Stimulated activated CD8-positive, alpha-beta memory T cell treated with anti-CD3 and anti-CD28 coated beads, Interleukin-7, amount 100 ng/mL, for 4 hours (primary cell): Measurements from ENCODE around the gene GPR158.

ENCODE experiments used
- DNase-seq, 2 donors: peaks; one replicate each; pipeline ENCODE4 v3.0.0-alpha.2; 2020; ENCODE audit warnings: low read depth in 2 of 2

Gene GPR158

DNA sequence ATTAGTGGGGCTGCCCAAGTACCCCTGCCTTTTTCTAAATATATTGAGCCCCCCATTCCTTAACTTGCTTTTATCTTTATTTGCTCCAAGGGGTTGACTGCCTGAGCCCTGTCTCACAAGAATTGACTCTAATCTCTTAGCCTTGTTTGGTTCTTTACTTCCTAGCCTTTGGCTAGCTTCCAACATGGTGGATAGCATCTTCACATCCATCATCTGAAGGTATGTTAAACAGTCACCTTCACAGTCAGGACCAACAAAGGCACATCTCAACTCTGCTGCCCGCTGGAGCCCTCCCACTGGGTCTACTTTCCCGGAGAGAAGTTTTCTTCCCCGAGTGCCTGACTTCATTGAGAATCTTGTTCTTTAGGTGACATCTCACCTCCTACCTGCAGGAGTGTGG lies 329.5 kb downstream of the GPR158 start:
- DNase-seq, result no peak

DNA sequence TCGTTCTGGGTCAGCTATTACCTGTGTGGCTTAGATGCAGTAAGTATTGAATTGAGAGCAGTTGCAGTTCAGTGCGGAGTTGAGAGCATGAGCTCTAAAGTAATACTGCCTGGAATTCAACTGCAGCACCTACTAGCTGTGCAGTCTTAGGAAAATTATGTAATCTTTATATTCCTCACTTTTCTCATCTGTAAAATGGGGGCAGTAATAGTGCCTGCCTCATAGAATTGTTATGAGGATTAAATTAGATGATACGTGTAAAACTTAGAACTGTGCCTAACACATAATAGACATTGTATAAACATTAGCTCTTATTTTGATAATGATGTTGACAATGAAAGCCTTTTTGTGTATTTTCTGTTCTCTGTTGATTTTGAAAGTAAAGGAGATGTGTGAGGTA lies 330.0 kb downstream of the GPR158 start:
- no peak for DNase-seq

DNA sequence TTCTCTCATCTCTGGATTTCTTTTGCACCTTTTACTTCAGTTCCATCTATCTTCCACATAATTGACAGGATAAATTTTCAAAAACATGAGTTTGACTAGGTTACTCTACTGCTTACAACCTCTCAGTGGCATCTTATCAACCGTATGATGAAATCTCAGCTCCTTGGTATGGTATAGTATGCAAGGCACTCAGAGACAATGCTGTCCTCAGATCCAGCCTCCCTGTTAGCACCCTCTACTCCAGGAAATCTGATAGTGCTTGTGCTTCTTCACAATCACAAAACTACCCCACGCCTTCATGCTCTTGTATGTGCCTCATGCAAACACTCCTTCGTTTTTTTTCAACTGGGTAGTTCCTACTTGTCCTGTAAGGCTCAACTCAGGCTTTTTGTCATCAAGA lies 330.7 kb downstream of the GPR158 start:
- no peak for DNase-seq

DNA sequence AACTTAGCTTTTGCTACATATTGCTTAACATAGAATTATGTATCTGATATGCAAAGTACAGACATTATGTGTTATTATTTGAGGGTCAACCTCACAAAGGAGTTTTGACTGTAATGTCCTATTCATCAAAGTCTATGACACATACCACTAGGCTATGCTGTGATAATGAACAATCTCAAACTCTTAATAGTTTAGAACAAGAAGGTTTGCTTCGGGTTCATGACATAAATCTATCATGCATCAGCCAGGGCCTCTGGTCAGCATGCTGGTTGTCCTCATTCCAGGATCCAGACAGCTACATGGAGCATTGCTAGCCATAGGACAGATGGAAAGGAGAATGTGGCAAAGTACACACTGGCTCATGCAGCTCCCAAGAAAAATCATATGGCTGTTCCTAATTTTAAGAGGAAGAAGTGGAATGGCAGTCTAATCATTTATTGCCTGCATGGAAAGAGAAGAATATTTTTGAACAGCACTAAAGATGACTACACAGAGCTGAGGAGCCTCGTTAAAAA lies 332.1 kb downstream of the GPR158 start:
- no peak for DNase-seq

DNA sequence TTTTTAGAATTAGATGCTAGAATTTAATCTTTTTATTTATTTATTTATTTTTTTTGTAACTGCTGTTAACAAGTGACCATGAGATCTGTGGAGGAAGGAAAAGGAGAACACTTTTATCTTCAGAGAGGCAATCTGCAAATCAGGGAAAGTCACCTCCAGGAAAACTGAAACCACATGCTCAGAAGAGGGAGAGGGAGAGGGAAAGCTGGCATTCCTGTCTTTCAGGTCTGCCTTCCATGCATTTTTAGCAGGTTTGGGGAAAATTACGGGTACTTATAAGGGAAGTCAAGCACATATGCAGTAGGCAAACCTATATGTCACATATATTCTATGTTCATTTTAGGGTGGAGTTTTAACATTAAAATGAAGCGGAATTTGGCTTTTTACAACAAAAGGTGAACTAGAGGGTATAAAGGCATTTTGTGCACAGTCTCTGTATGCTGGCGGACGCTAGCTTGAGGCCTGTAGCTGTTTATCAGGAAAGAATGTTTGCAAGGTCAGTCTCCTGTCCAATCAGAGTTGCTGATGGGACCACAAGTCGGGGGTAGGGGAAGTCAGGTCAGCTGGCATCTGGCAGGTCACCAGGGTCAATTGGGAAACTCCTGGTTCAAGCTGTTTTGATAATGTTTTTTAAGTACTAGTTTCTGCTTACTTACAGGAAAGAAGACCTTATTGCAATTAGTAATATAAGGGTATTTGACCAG lies 333.5 kb downstream of the GPR158 start:
- DNase-seq, result no peak

DNA sequence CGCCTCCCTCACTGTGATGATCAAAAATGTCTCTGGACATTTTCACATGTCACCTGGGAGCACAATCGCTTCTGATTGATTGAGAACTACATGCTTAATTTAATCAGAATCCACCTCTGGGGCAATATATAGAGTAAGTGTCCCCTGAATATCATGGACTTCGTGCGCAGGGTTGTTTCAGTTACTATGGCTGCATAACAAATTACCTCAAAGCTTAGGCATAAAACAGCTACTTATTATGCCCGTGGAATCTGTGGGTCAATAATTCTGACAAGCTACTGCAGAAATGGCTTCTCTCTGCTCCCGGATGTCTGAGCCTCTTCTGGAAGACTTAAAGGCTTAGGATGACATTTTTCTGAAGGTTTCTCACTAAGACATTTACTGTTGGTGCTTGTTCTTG lies 334.4 kb downstream of the GPR158 start:
- no peak for DNase-seq

DNA sequence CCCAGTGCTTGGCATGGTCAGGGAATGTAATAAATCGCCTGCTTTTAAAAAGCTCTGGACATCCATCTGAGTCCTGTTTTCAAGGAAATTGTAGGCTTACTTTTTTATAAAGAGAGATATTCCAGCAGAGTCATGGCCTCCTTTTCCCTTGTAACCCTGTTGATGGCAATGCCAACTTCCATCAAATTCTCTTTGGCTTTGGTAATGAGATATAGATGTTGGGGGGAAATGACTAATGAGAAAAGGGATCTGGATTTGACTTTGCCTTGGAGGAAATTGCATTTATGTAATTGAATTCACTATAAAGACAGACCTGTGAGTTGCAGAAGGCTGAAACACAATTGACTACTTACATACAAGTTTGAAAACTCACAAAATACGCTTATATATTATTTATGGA lies 347.5 kb downstream of the GPR158 start:
- DNase-seq, result no peak

DNA sequence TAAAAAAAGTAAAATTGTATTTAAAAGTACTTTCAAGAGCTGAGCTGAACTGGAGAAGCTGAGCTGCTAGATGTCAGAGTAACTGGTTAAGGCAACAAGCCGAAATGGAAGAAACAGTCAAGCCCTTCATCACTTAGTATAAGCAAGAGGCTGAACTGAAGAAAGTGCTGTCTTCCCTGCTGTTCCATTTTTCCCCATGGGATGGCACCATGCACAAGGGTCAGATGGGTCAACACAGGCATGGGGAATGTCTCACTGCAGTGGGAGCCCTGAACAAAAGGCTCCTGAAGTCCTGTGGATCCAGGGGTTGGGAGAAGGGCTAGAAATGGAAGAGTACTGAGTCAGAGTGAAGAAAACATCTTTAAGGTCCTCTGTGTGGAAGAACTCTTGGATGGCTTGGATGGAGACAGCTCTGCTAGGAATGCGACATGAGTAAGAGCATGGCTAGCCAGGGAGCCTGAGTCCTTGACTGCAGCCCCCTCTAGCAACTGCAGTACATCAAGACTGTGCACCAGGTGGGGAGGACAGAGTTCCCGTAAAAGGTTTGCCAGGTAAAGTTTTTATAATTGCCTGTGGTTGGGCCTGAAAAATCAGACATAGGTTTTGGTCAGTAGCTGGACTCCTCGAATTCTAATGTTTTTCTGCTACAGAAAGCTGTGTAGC lies 348.3 kb downstream of the GPR158 start:
- DNase-seq, result no peak

DNA sequence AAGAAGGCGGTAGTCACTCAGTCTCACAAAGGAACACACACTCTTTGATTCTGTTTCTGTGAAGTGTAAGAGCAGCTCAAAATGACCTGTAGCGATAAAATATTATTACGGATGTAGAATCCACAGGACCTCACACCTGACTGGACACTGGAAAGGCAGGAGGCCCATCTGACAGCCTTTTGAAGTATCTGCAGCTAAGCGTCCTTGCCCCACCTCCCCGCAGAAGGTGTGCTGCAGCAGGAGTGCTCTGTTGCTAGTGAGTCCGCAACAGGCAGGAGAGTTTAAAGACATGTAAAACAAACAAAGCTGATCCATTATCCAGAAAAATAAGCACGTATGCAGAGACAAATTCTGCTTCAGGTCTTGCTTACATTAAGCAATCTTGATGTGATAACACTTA lies 355.5 kb downstream of the GPR158 start:
- DNase-seq, result no peak

DNA sequence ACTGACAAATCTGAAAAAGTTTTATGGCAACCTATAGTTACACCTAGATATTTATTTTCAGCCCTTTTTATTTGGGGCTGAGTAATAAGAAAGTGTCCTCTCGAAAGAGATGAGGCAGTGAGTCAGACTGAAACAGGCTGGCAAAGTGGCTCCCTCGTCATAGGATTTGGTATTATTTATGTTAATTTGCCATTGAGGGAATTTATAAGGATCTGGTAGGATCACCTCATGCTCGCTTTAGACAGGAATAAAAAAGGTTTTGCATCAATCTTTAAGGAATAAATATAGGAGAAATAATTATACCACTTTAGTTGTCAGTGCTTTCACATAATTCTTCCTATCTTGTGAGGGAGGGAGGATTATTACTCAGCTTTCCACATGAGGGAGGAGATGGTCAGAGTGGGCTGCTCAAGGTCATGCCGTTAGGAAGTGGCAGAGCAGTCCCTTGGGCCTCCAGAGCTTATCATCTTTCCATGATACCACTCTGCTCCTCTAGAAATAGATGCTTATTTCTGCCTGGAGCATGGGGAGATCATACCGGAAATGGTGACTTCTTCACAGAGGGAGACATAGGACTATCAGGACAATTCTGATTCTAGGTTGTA lies 356.8 kb downstream of the GPR158 start:
- no peak for DNase-seq

DNA sequence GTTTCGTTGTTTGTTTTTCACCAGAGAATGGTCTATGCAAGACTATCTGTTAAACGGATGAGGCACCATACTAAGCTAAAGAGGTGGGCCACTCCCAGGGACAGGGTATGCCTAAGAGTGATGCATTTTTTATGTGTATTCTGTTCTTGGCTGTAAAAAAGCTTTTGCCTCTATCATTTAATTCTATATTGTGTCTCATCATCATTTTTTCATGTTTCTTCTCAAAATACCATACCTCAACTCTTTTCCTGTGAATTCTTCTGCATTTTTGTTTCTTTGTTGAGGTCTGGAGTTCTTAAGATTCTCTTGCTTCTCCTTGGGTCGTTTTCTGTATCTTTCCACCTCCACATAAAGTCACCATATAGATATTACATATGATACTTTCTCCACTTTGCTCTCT lies 357.4 kb downstream of the GPR158 start:
- no peak for DNase-seq

DNA sequence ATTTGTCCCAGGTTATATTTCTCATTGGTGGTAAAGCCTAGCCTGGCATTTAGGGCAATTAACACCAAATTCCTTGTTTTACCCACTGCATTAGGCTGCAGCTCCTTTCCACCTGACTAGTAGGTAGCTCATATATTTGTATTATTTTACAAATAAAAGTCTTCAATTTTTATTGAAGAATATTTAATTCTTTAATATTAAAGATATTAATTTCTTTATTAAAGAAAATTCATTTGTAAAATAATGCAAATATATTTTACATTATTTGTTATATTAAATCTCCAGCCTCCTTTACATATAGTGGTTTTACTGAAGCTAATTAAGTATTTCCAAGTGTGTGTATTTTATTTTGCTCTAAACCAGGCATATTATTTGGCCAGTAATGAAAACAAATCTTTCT lies 361.2 kb downstream of the GPR158 start:
- DNase-seq, result no peak

DNA sequence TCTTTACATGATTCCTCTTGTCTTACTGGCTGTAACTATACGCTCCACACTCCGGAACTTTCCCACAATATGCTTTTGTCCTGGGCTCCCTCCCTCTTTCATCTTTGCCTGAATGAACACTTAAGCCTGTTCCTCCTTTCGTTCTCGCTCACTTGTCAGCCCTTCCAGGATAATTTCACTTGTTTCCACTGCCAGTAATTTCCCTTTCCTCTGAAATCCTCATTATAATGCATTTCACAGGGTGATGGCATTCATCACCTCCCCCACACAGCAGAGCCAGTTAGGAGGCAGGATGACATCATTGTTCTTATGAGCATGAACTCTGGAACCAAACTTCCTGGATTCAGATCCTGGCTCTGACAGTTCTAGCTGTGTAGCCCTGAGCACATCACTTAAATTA lies 372.6 kb downstream of the GPR158 start:
- no peak for DNase-seq

DNA sequence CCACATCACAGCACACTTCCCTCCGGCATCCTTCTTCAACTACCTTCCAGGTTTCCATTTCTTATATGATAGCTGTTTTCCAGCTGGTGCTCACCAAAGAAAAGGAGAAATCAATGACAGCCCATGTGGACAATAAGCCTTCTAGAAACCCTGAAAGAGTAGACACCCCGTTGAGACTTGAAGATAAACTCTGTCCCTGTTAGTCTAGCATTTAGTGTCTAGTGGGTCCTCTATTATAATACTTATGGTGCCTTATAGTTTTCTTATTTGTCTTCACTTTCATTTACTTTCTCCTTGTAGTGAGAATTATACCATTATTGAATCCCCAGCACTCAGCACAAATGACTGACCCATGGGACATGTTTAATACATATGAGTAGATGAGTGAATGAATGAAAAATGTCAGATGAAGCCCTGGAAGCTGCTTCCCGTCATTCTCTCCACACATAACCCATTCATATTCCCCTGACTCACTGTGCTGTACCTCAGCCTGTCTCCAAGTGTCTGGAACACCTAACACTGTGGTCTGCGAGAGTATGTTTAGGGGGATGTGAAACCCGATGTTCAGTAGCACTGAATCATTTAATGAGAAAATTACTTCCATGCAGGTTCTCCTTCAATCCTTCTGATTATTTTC lies 377.6 kb downstream of the GPR158 start:
- no peak for DNase-seq

DNA sequence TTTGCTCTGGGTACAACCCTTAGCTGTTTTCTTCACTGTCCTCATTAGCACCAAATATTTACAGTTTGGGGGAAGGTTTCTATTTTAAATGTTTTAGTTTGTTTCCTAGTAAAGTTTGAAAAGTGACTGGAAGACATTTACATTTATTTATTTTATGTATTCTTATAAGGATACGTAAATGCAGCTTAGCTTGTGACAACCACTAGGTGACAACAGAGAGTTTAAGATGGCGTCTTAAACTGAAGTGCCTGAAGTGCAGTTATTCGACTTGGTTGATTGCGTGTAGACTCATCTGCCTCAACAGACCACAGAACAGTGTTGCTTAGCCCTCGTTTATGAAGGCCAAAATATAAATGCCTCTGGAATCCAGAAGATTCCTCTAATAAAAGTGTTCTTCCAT lies 381.1 kb downstream of the GPR158 start:
- DNase-seq, result no peak

DNA sequence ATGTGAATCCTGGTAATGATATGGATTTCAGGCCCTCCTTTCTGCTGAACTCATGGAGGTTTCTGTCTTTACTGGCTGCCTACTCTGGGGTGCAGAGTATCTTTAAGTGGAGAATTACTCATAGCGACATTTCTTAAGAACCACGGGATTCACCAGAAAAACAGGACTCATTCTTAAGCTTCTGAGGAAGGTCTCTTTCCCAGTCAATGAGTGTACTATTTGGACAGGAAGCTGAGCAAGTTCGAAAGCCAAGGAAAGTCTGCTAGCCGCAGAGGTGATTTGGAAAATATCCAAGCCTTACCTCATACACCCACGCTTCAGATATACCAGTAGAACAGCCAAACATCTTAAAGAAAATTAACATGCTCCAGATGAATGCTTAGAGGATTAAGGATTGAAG lies 381.7 kb downstream of the GPR158 start:
- no peak for DNase-seq

DNA sequence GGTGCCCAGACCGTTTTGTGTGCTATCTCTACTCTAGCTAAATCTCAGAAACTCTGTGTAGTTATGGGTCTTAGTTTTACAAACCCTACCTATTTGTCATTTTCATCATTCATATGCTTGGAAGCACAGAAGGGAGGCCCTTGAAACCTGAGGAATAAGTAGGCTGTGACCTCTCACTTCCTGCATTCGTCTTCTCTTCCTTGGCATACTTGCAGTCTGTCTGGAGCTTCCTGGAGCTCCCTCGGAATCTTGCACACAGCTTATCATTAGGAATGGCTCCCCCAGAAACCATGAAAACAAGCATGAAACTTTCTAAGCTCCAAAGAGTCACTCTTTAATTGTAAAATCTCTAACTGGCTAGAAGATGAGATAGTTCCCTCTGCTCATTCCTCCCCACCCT lies 382.3 kb downstream of the GPR158 start:
- no peak for DNase-seq

DNA sequence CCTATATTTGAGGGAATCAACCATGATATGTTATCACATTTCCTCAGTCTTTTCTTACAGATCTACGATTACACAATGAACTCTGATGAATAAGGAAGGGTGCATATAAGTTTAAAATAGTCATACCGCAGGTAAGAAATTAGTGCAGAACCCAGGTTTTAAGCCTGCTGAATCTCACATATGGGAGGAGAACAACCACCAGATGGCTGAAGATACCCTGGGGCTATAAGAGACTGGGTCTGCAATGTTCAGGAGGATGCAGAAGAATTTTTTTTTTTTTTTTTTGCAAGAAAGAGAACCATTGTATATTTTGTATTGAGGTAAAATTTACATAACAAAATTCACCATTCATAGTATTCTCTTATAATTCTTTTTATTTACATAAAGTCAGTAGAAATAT lies 387.0 kb downstream of the GPR158 start:
- DNase-seq, result no peak

DNA sequence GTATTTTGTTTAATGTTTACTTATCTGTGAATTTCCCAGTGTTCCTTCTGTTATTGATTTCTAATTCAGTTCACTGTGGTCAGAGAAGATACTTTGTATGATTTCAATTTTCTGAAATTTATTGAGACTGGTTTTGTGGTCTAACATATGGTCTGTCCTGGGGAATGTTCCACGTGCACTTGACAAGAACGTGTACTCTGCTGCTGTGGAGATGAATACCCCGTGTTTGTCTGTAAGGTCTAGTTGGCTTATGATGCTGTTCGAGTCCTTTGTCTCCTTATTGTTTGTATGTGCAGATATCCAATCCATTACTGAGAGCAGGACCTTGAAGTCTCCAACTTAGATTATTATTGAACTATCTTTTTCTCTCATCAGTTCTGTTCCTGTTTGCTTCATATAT lies 387.7 kb downstream of the GPR158 start:
- no peak for DNase-seq

DNA sequence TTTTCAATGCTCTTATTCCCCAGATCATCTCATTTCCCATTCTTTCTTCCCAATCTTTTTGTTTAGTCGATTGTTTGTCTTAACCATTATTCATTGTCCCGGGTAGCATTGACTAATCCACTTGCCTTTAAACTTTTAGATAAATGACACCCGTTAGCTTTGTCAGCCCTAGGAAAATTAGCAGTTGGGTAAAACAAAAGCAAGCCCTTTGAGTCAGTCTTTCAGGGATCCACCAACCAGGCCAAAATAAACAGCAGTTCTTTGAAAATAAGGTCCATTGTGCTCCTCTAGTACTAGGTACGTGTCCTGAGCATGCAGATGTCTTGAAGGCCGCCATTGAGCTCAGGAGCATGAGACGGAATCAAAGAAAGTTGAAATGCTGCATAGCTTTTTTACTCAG lies 389.6 kb downstream of the GPR158 start:
- DNase-seq, result no peak

DNA sequence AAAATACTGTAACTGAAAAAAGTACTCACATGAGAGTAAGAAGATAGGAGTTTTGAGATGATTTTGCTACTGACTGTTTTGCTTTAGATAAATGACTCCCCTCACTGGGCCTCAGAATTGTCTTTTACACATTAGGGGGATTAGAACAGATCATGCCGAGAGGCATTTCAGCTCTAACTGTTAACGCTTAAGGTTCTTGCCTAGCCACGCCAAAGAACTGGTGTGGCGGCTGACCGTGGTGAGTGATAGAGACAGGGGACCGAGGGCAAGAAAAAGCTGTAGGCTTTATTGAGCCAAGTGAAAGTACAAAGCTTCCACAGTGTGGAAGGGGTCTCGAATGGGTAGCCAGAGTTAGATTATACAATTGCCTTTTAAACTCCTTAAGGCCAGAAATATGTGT lies 390.8 kb downstream of the GPR158 start:
- no peak for DNase-seq

DNA sequence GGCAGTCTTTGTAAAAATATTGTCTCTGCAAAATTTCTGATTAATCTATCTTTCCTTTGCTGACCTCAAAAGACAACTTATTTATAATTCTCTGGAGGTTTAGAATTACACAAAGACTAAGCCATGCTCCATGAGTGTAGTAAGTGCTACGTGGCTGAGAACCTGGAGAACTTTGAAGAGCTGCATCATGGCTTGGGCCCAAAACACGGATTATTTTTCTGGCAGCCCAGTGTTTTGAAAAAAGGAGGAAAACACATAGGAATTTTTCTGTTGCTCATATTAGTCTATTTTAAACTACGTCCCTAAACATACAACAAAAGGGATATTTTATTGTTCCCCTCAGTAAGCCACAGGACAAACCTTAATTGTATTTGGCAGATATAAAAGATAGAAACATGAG lies 398.5 kb downstream of the GPR158 start:
- DNase-seq, result no peak

DNA sequence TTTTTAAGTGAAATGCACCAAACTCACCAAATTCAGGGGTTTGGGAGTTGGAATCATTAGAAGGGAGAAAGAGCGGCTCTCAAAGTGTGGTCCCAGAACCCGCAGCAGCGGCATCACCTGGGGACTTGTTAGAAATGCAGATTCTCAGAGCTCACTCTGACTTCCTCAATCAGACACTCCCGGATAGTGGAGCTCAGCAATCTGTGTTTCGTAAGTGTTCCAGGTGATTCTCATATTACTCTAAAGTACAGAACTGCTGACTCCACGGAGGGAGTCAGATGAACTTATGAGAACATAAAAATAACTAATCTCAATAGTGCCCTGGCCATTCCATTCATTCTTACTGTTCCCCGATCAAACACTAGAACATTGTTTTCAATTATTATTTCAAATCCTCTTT lies 400.5 kb downstream of the GPR158 start:
- no peak for DNase-seq
